Stimulated activated CD4-positive, alpha-beta T cell treated with anti-CD3 and anti-CD28 coated beads, TNF-alpha, amount 100 ng/mL, for 1 hour (primary cell): ENCODE results near the gene TOP2A.

Source experiments
- DNase-seq, 3 donors: peaks; one replicate each; pipeline ENCODE4 v3.0.0-alpha.2; 2020; ENCODE audit warnings: low read depth in 3 of 3, low spot score in 1 of 3

TOP2A gene

GRCh38 chr17:40361925-40362695 is 55.6 kb downstream of the TOP2A start:
- no peak for DNase-seq

DNA sequence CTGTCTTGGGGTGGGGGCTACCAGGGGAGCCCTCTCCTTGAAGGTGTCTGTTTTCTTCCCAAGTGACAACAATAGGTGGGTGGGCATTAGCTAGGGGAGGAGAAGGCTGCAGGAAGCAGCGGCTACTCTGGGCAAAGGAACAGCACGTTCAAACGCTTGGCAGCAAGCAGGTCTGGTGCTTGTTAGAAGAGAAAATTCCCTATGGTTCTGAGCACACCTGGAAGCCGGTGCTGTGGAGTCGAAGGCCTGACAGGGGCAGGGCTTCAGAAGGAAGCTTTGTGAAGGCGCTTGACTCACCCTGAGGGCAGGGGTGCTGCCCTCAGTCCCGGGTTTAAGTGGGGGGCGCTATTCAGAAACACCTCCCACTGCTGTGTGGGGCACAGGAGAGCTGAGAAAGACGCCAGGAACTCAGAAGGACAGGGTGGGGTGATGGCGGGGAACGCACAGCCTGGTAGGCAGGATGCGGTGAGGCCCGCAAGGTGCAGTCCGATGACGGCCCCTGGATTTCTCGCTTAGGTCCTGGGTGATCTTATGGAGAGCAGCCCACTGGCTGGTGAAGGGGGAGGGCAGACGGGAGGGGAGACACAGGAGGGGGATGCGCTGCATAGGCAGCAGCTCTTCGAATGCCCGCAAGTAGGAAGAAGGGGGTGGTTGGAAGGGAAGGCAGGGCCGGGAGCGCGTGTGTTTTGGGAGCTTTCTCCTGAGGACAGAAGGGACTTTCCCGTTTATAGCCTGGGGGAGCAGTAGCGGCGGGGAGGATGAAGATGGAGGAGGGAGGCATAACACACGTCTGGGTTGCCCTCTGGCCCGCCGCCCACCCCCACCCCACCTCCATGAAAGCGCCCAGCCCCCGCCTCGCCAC is 56.4 kb downstream of the TOP2A start:
- DNase-seq: no peak

DNA sequence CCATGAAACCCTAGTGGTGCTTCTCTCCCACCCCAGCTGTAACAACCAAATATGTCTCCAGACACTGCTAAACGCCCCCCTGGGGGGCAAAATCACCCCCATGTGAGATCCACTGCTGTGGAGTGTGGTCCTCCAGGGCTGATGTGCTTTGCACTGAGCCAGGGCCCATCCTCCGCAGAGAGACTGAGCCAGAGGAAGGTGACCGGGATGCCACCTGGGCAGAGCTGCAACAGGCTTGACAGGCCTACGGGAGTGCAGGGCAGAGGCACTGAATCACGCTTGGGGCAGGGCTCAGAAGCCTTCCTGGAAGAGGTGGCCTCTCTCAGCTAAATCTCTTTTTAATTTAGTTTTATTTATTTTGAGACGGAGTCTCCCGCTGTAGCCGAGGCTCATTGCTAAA is 57.6 kb downstream of the TOP2A start:
- DNase-seq: no peak

DNA sequence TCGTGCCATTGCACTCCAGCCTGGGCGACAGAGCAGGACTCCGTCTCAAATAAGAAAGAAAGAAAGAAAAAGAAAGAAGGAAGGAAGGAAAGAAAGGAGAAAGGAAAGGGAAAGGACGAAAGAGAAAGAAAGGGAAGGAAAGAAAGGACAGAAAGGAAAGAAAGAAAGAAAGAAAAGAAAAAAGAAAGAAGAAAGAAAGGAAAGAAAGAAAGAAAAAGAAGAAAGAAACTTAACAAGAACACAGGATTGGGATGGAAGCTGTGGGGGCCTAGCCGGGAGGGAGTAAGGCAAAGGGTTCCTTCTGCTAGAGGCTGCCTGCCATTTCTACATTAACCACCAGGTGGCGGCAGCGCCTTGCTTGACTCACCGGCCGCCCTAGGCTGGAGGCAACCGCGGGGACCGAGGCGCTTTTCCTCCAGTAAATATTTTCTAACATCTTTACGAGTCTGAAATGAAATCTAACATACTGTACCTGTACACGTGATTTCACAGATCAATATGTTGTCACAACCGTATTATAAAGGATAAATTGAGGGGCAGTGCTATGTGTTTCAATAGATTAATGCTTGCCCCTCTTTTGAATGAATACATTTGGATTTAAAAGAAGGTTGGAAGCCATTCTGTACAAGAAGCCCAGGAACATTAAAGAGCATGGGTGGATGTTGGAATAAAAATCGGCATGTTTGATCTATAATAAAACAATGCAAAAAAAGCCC is 59.2 kb downstream of the TOP2A start:
- DNase-seq: peak; percentile 75 to 91 (median 80)

DNA sequence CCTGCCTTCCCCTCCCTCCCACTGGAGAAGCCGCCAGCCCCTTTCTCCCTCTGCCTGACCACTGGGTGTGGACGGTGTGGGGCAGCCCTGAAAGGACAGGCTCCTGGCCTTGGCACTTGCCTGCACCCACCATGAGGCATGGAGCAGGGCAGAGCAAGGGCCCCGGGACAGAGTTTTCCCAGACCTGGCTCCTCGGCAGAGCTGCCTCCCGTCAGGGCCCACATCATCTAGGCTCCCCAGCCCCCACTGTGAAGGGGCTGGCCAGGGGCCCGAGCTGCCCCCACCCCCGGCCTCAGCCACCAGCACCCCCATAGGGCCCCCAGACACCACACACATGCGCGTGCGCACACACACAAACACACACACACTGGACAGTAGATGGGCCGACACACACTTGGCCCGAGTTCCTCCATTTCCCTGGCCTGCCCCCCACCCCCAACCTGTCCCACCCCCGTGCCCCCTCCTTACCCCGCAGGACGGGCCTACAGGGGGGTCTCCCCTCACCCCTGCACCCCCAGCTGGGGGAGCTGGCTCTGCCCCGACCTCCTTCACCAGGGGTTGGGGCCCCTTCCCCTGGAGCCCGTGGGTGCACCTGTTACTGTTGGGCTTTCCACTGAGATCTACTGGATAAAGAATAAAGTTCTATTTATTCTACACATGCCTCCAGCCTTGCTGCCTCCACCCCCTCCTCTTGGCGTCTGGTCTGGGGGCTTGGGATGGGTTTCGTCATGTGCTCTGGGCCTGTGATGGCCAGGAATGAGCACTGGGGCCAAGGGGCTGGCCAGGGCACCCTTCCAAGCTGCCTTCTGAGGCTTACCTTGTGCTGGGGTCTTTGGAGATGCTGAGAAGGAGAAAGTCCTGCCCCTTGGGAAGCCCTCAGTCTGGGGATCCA is 60.5 kb downstream of the TOP2A start:
- no peak for DNase-seq

GRCh38 chr17:40355804-40356758 is 61.6 kb downstream of the TOP2A start:
- DNase-seq: no peak

- DNase-seq: peak in 2 of 3 donors; percentile 61 to 84
Observed at GRCh38 chr17:40355123-40355803, 62.4 kb downstream of the TOP2A start.

DNA sequence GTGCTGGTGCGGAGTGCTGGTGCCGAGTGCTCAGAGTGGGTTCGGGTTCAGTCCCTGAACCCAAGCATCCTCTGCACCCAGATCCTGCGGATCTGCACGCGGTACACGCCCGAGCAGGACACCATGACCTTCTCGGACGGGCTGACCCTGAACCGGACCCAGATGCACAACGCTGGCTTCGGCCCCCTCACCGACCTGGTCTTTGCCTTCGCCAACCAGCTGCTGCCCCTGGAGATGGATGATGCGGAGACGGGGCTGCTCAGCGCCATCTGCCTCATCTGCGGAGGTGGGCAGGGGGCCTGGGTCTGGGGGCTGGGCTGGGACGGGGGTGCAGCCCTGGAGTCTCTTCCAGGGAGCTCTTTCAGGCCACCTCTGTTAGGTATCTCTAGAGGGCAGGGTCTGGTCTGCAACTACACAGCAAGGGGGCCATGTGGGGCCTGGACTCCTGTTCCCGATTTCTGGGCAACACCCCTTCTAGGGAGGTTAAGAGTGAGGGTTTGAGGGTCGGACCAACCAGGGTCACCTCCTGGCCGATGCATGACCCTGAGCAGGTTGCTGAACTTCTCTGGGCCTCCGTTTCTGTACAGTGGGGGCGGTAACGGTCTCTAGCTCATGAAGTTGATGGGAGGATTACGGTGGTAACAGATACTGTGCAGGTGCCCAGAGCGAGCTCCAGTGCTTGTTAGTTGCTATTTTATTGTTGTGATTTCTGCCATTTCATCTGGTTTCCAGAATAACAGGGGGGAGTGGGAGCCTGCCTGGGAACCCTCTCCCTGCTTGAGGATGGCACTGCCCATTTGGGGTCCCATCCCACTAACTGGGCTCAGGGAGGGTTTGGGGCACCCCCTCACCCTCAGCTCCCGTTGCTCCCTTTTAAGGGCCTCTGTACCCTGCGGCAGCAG is 63.2 kb downstream of the TOP2A start:
- DNase-seq: no peak

- no peak for DNase-seq
Observed at GRCh38 chr17:40352779-40353394, 64.8 kb downstream of the TOP2A start.

DNA sequence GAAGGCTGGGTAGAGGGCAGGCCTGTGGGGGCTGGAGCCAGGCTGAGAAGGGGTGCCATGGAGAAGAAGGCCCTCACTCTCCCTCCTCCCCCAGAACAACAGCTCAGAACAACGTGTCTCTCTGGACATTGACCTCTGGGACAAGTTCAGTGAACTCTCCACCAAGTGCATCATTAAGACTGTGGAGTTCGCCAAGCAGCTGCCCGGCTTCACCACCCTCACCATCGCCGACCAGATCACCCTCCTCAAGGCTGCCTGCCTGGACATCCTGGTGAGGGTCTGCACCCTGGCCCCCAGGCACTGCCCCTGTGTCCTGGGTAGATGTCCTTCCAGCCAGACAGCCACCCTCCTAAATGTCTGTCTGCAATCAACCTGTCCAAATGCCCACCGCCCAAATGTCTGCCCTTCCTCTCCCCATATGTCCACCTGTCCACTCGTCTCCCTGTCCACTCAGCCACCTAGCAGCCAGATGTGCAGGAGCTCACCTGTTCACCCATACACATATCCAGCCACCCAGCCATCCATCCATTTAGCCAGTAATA is 65.4 kb downstream of the TOP2A start:
- no peak for DNase-seq

DNA sequence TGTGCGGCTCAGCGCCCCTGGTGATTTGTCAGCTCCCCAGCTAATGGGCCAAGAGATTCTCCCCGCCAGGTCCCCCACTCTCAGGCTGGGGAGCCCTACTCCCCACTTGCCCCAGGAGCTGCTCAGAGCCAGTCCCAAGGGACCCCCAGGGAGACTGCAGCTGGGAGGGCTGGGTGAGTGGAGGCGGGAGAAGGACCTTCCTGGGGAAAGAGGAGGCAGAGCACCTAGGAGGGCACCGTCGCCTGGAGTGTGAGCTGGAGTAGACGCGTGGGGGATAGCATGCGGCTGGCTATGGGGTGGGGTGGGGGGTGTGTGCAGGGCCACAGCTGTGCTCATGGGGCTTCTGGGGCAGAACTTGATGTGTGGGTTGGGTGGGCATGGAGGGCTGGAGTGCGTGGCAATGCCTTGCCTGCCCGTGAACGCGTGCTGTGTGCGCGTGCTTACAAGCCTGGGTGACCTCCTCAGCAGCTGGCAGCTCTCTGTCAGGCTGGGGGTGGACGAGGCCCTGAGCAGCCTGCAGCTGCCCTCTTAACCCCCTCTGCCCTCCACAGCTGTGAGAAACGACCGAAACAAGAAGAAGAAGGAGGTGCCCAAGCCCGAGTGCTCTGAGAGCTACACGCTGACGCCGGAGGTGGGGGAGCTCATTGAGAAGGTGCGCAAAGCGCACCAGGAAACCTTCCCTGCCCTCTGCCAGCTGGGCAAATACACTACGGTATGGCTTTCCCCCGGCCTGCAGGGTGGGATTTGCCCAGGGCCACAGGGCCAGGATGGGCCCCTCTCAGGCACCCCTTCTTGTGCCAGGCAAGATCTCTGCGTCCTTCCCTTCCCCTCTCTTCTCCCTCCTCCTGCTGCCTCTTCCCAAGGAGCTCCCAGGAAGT is 66.1 kb downstream of the TOP2A start:
- DNase-seq: no peak

DNA sequence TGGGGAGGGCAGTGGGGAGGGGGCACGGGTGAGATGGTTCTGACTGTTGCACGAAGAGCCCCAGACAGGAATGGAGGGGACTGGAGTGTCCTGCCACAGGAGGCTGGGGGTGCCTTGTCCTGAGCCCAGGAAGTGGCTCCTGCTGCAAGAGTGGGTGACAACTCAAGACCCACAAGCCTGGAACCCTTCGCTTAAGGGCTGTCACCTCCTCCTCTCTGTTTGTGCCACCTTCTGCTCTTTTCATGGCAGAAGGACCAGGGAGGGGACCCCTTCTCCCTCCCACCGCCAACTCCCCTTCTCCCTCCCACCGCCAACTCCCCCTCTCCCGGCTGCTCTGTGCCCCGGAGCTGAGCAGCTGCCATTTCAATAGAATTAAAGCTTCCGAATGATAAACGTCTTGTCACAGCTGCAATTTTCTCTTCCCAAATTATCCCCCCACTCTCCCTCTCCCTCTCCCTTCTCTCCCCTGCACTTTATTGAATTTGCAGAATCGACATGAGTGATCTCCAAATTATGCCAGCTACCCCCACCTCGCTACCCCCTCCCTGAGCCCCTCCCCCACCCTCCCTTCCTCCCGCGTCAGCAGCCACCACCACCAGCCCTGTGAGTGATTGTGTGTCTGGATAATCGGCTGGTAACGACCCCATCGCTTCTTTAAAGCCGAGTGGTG is 66.9 kb downstream of the TOP2A start:
- no peak for DNase-seq

DNA sequence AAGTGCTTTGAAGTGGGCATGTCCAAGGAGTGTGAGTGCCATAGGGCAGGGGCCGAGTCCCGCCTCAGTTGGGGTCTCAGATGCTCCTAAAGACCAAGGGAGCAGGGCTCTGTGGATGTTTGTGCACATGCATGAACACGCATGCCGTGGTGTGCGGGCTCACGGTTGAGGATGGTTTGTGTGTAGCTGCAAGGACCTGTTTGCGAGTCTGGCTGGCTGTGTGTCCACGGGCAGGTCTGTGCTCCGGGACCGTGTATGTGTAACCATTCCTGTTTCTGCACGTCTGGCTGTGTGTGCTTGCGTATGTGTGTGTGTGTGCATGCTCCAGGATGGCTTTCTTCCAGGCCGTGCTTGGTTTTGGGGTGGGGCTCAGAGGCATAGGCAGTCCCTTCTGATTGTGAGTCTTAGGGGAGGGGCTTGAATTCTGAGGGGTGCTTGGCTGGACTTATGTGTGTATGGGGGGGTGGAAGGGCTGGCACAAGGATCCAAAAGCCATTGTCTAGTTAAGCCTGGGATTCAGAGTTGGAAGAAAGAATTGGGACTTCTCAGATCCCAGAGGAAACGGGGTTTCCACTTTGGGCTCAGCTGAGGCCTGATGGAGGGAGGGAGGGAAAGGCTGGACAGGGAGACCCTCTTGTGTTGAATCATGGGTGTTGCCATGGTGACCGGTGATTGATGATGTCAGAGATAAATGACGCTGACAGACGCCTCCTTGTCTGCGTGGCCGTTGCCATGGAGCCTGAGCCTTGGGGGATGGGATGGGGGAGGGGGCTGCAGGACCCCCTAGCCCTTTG is 67.6 kb downstream of the TOP2A start:
- DNase-seq: no peak

DNA sequence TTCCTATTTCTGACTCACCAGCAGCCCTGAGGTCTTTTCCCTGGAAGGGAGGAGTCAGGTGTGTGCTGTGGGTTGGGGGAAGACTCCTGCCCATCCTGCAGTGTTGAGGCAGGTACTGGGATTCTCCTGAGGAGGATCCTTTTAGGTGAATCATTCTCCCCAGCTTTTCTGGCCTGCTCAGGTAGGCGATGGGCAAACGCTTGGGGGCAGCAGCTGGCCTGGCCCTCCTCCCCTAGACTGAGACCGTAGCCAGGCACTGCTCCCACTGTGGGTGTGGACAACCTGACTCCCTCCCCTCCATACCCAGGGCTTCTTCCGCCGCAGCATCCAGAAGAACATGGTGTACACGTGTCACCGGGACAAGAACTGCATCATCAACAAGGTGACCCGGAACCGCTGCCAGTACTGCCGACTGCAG is 68.2 kb downstream of the TOP2A start:
- DNase-seq: no peak
